Measurements from ENCODE around the gene ANKRD11.
"Not testable (repeated sequence)": the region's sequence is repeated elsewhere in the genome, so short reads cannot be mapped to it uniquely, and the experiment has no call there.

The ANKRD11 gene

DNA sequence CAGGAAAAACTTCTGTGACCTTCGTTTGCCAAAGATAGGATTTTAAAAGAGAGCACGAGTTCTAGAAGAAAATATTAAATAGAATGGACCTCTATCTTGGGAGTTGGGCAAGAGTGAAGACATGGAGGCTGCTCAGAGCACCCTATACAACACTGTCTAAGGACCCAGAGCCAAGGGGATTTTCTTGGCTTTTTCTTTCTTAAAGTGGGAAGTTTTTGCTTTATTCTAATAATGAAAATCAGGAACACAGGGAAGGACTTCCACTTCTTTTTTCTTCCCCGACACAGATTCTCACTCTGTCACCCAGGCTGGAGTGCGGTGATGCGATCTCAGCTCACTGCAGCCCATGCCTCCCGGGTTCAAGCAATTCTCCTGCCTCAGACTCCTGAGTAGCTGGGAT lies 178.7 kb downstream of the ANKRD11 start:
- no peak for DNase-seq

DNA sequence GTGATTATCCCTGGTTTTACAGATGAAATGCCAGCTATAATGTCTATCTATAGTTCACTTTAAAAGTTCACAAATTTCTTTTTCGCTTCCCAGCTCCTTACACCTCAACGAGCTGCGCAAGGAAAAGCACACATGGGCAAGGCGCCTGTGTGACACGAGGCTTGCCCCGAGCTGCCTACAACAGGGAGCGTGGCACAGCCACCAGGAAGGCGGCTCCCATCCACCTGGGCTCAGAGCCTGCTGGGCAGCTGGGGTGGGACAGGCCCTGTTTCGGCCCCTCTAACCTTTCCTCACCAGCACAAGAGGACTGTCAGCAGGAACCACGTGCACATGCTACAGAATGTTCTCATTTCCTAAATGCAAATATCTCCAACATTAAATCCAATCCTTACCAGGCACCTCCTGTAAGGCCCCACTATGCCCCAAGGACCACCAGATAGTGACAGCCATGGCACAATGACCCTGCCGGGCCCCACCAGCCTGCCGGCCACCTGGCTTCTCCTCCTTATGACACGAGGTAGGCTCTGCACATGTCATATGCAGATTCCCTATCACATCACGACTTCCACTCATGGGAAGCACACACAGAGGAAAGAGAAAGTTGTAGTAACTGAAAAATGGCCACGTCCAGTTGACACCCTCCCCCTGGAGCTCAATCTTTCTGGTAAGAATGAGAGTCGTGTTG lies 180.8 kb downstream of the ANKRD11 start:
- DNase-seq = no peak

DNA sequence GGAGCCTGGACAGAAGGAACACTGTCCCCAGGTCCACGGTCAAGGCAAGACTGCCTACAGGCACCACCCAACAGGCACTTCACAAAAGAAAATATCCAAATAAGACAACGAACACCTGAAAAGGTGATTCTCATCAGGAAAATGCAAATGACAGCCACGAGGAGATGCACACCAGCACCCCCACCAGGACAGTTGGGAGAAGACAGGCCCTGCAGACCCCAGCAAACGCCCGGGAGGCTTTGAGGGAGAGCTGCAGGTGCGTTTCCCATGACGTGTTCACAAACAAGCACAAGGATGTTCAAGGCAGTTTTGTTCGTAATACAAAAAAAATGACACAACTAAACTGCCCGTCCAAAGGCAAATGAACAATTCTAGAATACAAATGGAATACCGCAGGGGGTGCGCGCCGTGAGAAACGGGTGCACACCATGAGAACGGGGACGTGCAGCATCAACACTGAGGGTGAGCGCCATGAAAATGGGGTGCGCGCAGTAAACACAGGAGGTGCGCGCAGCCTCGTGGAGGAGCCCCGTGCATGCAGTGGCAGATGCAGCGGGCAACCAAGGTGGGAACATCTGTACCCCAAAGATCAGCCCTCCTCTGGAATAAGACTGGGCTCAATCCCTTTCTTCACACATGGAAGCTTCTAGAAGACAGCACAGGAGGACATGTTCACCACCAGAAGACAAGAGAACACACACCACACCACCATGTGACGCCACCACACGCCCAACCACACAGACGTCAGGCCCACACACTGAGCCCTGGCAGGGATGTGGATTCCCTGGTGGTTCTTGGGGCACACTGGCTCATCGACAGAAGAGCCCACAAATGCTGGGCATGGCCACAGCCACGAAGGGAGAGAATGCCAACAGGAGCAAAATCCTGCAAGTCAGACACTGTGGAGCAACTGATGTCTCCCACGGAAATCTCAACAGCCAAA lies 181.7 kb downstream of the ANKRD11 start:
- peak in 1 of 2 experiments; percentile 37 for DNase-seq

DNA sequence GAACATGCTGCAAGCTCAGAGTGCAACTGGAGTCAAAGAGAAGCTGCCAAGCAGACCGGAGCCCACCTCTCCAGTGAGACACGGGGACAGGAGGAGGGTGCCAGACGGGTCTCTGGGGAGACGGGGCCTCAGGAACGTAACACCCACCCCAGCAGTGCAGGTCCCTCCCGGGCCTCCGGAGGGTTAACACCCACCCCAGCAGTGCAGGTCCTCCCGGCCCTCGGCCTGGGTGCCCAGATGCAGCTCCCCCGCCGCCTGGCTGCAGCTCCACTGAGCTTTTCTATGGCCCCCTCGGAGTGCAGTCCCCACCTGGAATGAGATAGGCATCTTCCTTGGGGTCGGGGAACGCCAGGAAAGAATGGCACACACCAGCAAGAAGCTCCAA lies 182.9 kb downstream of the ANKRD11 start:
- DNase-seq = no peak

DNA sequence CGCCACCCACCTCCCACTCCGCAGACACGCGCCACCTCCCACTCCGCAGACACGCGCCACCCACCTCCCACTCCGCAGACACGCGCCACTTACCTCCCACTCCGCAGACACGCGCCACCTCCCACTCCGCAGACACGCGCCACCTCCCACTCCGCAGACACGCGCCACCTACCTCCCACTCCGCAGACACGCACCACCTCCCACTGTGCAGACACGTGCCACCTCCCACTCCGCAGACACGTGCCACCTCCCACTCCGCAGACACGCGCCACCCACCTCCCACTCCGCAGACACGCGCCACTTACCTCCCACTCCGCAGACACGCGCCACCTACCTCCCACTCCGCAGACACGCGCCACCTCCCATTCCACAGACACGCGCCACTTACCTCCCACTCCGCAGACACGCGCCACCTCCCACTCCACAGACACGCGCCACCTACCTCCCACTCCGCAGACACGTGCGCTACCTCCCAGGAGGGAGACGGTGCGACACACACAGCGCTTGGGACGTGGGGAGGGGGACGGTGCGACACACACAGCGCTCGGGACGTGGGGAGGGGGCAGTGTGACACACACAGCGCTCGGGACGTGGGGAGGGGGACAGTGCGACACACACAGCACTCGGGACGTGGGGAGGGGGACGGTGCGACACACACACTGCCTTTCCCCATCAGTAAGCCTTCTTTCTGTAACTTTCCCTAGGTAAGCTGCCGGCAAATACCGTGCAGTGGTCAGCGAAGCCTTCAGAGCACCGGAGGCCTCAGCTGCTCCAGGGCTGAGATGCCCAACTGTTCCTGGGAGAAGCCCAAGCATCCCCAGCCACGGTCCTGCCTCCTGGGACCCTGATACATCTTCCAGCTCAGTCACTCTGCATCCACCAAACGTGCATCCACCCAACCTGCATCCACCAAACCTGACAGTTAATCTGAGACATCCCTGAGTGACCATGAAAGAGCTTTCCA lies 183.6 kb downstream of the ANKRD11 start:
- not testable (repeated sequence) for DNase-seq

DNA sequence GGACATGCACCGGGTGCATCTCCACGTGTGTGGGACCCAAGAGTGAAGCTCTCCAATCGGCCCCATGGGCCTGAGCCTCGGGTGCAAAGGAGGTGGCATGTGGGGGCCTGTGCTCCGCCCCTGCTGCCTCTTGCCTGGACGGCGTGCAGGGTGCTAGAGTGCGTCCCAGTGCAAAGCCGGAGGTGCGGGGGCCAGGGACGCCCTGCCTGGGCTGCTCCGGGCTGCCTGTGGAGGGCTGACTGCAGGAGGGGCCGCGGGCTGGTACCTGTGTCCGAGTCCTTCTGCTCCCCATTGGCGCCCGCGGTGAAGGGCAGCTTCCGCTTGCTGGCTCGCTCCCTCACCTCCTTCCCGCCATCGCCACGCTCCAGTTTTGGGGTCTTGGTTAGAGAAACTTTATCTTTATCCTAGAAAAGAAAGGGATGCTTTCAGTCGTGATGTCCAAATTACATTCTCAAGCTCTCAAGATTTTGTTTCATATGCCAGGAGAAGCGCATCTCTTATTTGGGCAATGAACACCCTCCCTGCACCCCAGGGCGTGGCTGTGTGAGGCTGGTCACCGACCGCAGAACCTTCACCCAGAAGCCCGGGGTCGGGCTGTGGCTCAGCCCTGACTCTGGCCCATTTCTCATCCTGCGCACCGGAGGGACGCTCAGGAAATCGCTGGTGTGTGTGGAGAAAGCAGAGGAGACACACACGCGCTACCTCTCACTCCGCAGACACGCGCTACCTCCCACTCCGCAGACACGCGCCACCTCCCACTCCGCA lies 185.2 kb downstream of the ANKRD11 start:
- DNase-seq = no peak

DNA sequence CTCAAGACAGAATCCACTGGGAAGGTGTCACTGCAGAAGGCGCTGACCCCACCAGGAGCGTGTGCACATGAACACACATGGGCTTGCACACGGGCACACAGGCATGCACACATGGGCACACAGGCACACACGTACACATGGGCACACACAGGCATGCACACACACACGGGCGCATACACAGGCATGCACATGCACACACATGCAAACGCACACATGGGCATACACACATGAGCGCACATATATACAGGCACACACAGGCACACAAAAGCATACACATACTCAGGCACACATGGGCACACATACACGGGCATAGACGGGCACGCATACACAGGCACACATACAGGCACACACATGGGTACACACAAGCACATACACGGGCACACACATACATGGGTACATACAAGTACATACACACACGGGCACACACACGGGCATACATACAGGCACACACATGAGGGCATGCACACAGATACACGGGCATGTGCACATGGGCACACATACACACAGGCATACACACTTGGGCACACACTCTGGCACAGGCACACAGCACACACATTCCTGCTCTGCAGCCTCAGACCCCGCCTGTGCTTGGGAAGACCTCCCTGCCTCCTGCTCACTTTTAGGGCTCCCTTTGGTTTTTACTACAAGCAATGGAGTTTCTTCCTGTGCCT lies 186.0 kb downstream of the ANKRD11 start:
- DNase-seq = no peak

DNA sequence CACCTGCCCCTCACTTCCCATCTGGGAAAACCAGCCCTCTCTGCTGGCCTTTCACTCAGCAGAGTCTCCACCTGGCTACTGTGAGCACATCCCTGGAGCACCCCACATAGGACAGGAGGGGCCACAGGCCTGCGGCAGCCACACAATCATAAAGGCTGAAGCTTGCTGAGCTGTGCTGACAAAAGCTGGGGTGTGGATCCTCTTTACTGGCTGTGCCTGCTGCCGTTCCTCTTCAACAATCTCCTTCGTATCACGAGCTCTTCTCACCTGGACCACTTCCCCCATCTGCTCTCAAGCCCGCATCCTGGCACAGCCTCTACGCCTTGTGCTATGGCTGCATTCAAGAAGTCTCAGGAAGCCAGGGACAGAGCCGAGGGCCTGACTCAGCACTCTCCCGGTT lies 186.7 kb downstream of the ANKRD11 start:
- DNase-seq = no peak

DNA sequence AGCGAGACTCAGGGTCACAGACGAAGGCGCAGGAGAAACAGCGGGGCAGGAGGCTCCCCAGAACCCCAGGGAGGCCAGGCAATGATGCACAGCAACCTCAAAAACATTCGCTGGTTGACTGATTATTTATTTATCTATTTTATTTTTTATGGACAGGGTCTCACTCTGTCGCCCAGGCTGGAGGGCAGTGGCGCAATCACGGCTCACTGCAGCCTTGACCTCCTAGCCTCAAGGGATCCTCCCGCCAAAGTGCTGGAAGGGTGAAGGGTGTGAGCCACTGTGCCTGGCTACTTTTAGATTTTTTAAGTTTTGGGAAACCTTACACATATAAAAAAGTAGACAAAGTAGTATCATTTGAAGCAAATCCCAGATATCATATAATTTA lies 189.4 kb downstream of the ANKRD11 start:
- DNase-seq = no peak

DNA sequence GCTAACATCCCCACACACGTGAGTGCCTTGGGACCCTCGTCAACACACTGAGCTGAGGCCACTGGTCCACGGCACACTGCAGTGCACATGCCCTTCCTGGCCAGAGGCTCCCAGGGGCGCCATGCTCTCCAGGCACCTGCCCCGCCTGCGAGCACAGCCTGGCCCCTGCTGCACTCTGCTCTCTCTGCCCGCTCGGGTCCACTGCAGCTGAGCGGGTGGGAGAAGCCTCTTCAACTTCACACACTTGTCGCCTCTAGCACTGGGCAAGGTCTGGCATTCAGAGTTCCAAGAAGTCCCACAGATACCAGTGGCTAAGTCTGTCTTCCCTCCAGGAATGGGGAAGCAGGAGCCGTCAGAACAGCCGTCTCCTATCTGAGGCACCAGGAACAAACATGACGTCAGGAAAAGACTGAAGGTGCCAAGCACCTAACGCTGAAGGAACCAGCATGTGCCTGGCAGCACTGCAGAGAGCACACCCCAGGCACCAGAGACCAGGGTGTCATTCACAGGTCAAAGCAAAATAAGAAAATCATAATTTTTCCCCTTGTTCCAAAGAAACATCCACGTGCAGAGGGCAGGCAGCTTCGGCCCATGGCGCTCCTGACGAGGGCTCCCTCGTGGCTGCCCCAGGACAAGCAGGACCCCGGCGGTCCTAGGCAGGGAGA lies 189.9 kb downstream of the ANKRD11 start:
- DNase-seq = no peak

DNA sequence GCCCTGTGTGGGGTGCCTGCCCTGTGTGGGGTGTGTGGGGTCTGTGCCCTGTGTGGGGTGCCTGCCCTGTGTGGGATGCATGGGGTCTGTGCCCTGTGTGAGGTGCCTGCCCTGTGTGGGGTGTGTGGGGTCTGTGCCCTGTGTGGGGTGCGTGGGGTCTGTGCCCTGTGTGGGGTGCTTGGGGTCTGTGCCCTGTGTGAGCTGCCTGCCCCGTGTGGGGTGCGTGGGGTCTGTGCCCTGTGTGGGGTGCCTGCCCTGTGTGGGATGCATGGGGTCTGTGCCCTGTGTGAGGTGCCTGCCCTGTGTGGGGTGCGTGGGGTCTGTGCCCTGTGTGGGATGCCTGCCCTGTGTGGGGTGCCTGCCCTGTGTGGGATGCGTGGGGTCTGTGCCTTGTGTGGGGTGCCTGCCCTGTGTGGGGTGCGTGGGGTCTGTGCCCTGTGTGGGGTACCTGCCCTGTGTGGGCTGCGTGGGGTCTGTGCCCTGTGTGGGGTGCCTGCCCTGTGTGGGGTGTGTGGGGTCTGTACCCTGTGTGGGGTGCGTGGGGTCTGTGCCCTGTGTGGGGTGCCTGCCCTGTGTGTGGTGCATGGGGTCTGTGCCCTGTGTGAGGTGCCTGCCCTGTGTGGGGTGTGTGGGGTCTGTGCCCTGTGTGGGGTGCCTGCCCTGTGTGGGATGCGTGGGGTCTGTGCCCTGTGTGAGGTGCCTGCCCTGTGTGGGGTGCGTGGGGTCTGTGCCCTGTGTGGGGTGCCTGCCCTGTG lies 190.8 kb downstream of the ANKRD11 start:
- DNase-seq = not testable (repeated sequence)

DNA sequence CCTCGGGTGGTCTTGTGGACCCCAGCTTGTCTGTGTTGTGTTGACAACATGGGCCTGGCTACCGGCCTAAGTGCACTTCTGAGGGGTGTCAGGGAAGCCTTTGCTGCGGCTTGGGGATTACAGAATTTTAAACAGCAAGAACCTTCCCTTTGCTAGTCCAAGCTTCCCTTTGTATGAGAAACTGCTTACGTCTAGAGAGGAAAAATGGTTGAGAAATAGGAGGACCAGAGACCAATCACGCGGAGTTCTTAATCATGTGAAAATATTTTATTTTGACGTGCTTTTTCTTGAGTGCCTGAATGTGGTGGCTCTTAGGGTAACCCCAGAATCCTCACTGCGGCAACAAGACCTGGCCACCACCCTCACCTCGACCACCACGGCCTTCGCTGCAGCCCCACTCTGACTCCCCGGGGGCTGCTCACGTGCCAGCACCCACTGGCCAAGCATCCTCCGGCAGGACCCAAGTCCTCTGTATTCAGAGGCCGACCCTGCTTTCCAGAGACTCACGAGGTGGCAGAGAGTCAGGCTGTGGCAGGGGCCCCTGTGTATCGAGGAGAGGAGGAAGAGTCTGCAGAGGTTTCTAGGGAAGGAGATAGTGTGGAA lies 191.6 kb downstream of the ANKRD11 start:
- peak; percentile 23 to 25 for DNase-seq

DNA sequence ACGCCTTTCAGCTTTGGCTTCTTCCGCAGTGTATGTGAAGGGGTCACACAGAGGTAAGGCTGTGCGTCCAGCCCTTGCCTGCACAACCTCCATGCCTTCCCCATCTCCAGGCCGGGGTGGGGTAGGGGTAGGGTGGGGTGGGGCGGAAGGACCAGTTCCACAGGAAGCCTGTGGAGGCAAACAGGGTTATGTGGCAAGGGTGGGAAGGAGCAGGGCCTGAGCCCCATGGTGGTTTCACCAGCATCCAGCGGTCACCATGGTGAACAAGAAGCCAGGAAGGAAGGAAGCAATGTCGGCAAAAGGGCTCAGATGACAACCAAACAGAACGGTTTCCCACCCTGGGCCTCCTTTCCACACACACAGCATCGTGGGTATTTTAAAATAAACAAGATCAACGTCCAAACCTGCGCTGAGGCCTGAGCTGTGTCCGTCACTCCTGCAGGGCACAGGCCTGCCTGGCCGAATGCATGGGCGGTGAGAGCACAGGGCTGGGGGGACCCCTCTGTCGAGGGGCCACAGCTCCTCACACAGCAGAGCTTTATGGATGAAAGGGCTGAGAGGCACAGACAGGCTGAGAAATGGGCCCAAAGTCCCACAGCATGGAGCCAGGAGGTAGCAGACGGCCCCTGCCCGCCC lies 192.3 kb downstream of the ANKRD11 start:
- peak; percentile 86 to 89 for DNase-seq

DNA sequence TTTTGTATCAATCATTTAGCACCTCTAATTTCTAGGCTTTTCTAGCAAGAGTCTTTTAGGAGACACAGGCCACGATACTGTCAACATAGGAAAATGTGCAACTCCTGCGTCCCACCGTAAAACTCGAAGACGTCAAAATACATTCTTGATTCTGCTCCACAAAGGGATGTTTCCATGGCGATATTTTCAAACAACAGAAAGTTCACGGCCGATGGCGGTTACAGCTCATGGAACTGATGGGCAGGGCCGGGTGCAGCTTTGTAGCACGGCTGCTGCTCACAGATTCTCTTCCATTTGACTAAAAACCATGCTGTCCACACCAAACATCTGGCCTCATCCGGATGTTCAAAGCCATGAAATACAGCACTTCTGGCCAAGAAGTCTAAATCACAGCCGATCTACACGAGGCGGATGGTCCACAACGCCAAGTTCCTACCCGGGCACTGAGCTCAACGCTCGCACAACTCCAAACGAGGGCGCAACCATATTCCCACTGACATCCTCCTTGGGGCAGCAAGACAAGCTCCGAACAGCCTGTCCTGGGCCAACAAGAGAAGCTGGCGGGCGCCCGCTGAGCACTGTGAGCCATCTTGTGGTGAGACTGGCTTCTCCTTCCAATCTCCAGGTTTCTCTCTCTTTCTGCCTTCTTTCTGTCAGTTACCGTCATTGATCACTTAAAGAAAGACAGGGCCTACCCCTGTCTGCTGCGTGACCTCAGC lies 193.0 kb downstream of the ANKRD11 start:
- DNase-seq = peak; percentile 28 to 42

DNA sequence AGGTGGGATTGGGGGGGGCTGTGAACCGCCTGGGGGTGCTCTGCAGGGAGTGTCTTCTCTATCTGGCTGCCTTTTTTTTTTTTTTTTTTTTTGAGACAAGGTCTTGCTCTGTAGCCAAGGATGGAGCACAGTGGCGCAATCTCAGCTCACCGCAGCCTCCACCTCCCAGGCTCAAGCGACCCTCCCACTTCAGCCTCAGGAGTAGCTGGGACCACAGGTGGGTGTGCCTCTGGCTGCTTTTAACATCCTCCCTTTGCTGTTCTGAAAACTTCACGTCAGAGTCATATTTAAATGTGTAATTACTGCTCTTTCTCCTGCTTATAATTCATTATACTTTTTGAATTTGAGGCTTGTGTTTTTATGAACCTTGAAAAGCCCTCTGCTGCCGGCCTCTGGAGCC lies 194.4 kb downstream of the ANKRD11 start:
- no peak for DNase-seq

DNA sequence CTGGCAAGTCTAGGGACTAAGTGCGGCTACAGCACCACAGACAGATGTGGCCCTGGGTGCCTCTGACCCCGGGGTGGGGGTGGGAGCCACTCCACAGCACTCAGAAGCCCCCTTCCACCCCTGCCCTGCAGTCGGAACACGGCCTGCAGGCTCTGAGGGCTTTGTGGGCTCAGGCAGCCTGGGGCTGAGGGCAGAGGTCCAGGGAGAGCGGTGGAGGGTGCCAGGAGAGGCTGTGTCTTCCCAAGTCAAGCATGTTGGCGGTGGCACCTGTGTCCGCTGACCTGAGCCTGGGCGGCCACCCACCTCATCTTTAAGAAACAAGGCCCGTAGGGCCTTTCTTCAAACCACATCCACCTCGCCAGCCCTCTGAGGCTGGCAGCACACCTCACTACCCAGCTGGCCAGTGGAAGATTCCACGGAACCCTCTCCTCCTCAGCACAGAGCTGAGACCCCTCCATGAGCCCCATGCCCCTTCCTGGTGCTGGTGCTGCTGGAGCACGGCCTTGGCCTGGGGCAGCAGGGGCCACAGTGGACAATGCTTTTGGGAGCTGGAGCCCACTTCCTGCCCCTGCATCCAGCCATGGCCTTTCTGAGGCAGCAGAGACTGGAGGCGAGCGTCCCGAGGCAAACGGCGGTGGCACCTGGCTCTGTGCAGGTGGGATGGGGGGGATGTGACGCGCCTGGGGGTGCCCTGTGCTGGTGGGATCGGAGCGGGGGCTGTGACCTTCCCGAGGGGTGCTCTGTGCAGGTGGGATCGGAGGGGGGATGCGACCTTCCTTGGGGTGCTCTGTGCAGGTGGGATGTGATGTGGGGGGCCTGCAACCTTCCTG lies 195.1 kb downstream of the ANKRD11 start:
- DNase-seq = no peak

DNA sequence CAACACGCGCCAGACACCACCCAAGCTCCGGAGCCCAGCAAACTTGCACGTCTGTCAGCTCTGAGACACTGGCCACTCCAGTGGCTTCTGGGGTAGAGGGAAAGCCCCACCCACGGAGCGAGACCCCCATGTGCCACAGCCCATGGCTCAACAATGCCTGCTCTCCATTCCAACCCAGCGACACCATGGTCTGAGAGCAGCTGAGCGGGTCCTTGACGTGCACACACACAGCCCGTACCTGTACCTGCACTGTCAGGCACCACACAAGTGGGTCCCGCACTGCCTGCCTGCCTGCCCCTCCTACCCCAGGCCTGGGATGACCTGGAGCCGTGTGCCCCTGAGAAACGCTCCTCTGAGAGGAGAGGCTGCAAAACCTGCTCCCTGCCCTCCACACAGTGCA lies 195.9 kb downstream of the ANKRD11 start:
- no peak for DNase-seq

Data from Kasumi-1 (cell line).